HEK293 (cell line): ENCODE results near the gene ZC3H10.

Source experiments
- CTCF ChIA-PET: fragments of 350-600 bp; formaldehyde crosslinking; extraction: SDS; loops from one replicate; lab custom pipeline; 2021; ENCODE audit warnings: antibody characterized with exemption; lab: Yijun Ruan, JAX
- POLR2A ChIA-PET: fragments of 300-600 bp; formaldehyde crosslinking; extraction: SDS; loops from one replicate; lab custom pipeline; 2020; ENCODE audit warnings: antibody characterized with exemption, inconsistent platforms; lab: Yijun Ruan, JAX
- H3K27ac ChIP-seq: fragments of 200-500 bp; sonication (Bioruptor generic); 2 replicates; pipeline ENCODE4 v1.5.1; 2014; ENCODE audit warnings: low read depth, low read length, control low read depth, inconsistent platforms; ENCODE audit errors: extremely low read depth
- H3K36me3 ChIP-seq, 2 experiments: fragments of 200-500 bp in 1 of 2; sonication (Bioruptor generic) in 1 of 2; 1 replicate in 1 of 2; 2 replicates in 1 of 2; pipeline ENCODE4 v1.5.1; 2014 to 2017; ENCODE audit warnings: inconsistent platforms in 2 of 2, low read length in 2 of 2; ENCODE audit not compliant: control insufficient read depth in 2 of 2, insufficient read depth in 1 of 2
- H3K4me1 ChIP-seq: fragments of 200-500 bp; sonication (Bioruptor generic); 2 replicates; pipeline ENCODE4 v1.5.1; 2014; ENCODE audit warnings: mild to moderate bottlenecking, low read length, inconsistent platforms; ENCODE audit not compliant: control insufficient read depth, insufficient read depth
- H3K4me3 ChIP-seq: 2 replicates; pipeline ENCODE4 v1.5.1; 2011; ENCODE audit warnings: low read depth, mild to moderate bottlenecking, control low read depth, low read length, moderate library complexity
- H3K9me3 ChIP-seq: fragments of 200-500 bp; sonication (Bioruptor generic); 2 replicates; pipeline ENCODE4 v1.5.1; 2014; ENCODE audit warnings: low read depth, low read length, inconsistent platforms; ENCODE audit not compliant: control insufficient read depth, insufficient read depth
- GLI4 ChIP-seq: fragments of 450-650 bp; formaldehyde crosslinking; IDR thresholded peaks from 2 replicates; pipeline ENCODE4 v1.5.1; 2016; ENCODE audit warnings: missing biosample characterization, missing genetic modification characterization
- HIC1 ChIP-seq: fragments of 450-650 bp; formaldehyde crosslinking; IDR thresholded peaks from 2 replicates; pipeline ENCODE4 v1.5.1; 2016; ENCODE audit warnings: missing biosample characterization, missing genetic modification characterization
- IKZF3 ChIP-seq: fragments of 450-650 bp; IDR thresholded peaks from 2 replicates; pipeline ENCODE4 v1.5.0; 2018; ENCODE audit warnings: missing biosample characterization, mild to moderate bottlenecking, missing genetic modification characterization, moderate library complexity
- MYNN ChIP-seq: fragments of 450-650 bp; formaldehyde crosslinking; IDR thresholded peaks from 2 replicates; pipeline ENCODE4 v1.5.1; 2016; ENCODE audit warnings: missing biosample characterization, missing genetic modification characterization, borderline replicate concordance
- PRDM10 ChIP-seq: fragments of 450-650 bp; formaldehyde crosslinking; IDR thresholded peaks from 2 replicates; pipeline ENCODE4 v1.5.1; 2016; ENCODE audit warnings: missing biosample characterization, missing genetic modification characterization
- YY1 ChIP-seq: fragments of 450-650 bp; formaldehyde crosslinking; IDR thresholded peaks from 2 replicates; pipeline ENCODE4 v1.5.1; 2018; ENCODE audit warnings: missing biosample characterization, missing genetic modification characterization
- ZFP41 ChIP-seq: fragments of 450-650 bp; formaldehyde crosslinking; IDR thresholded peaks from 2 replicates; pipeline ENCODE4 v1.5.1; 2016; ENCODE audit warnings: missing biosample characterization, missing genetic modification characterization, borderline replicate concordance
- ZIC2 ChIP-seq: fragments of 450-650 bp; formaldehyde crosslinking; IDR thresholded peaks from 2 replicates; pipeline ENCODE4 v1.5.1; 2016; ENCODE audit warnings: missing biosample characterization, missing genetic modification characterization
- ZNF18 ChIP-seq: fragments of 450-650 bp; formaldehyde crosslinking; IDR thresholded peaks from 2 replicates; pipeline ENCODE4 v1.5.1; 2016; ENCODE audit warnings: missing biosample characterization, missing genetic modification characterization
- ZNF202 ChIP-seq: fragments of 450-650 bp; formaldehyde crosslinking; IDR thresholded peaks from 2 replicates; pipeline ENCODE4 v1.5.1; 2016; ENCODE audit warnings: missing biosample characterization, missing genetic modification characterization, borderline replicate concordance
- ZNF211 ChIP-seq: fragments of 450-650 bp; formaldehyde crosslinking; IDR thresholded peaks from 2 replicates; pipeline ENCODE4 v1.5.1; 2016; ENCODE audit warnings: low read depth, missing biosample characterization, missing genetic modification characterization
- ZNF248 ChIP-seq: fragments of 450-650 bp; formaldehyde crosslinking; IDR thresholded peaks from 2 replicates; pipeline ENCODE4 v1.5.1; 2017; ENCODE audit warnings: missing biosample characterization, missing genetic modification characterization
- ZNF274 ChIP-seq, 2 experiments: fragments of 200-500 bp in 1 of 2; fragments of 450-650 bp in 1 of 2; sonication (Bioruptor generic) in 1 of 2; formaldehyde crosslinking in 1 of 2; IDR thresholded peaks; 2 replicates each; pipeline versions ENCODE4 v1.5.1 to v1.6.1; 2014 to 2016; ENCODE audit warnings: borderline replicate concordance in 1 of 2, inconsistent platforms in 1 of 2, low read length in 1 of 2, missing biosample characterization in 1 of 2, missing genetic modification characterization in 1 of 2
- ZNF324 ChIP-seq: fragments of 450-650 bp; formaldehyde crosslinking; IDR thresholded peaks from 2 replicates; pipeline ENCODE4 v1.5.1; 2016; ENCODE audit warnings: missing biosample characterization, missing genetic modification characterization
- ZNF341 ChIP-seq: fragments of 450-650 bp; formaldehyde crosslinking; IDR thresholded peaks from 2 replicates; pipeline ENCODE4; 2016; ENCODE audit warnings: low read depth, missing biosample characterization, missing genetic modification characterization
- ZNF354C ChIP-seq: fragments of 450-650 bp; formaldehyde crosslinking; IDR thresholded peaks from 2 replicates; pipeline ENCODE4 v1.5.1; 2016; ENCODE audit warnings: missing biosample characterization, missing genetic modification characterization, low read depth, borderline replicate concordance
- ZNF391 ChIP-seq: fragments of 450-650 bp; formaldehyde crosslinking; IDR thresholded peaks from 2 replicates; pipeline ENCODE4 v1.5.1; 2016; ENCODE audit warnings: low read depth, missing biosample characterization, missing genetic modification characterization, borderline replicate concordance
- ZNF501 ChIP-seq: fragments of 450-650 bp; formaldehyde crosslinking; IDR thresholded peaks from 2 replicates; pipeline ENCODE4 v1.5.1; 2016; ENCODE audit warnings: missing biosample characterization, missing genetic modification characterization
- ZNF514 ChIP-seq: fragments of 450-650 bp; formaldehyde crosslinking; IDR thresholded peaks from 2 replicates; pipeline ENCODE4 v1.5.1; 2016; ENCODE audit warnings: missing biosample characterization, missing genetic modification characterization
- ZNF600 ChIP-seq: fragments of 450-650 bp; formaldehyde crosslinking; IDR thresholded peaks from 2 replicates; pipeline ENCODE4 v1.5.1; 2016; ENCODE audit warnings: missing biosample characterization, missing genetic modification characterization
- ZNF610 ChIP-seq: fragments of 450-650 bp; formaldehyde crosslinking; IDR thresholded peaks from 2 replicates; pipeline ENCODE4 v1.5.1; 2016; ENCODE audit warnings: missing biosample characterization, missing genetic modification characterization, borderline replicate concordance
- ZNF623 ChIP-seq: fragments of 450-650 bp; formaldehyde crosslinking; IDR thresholded peaks from 2 replicates; pipeline ENCODE4 v1.5.1; 2016; ENCODE audit warnings: missing biosample characterization, missing genetic modification characterization
- ZSCAN16 ChIP-seq: fragments of 450-650 bp; formaldehyde crosslinking; IDR thresholded peaks from 2 replicates; pipeline ENCODE4 v1.5.1; 2016; ENCODE audit warnings: missing biosample characterization, missing genetic modification characterization

Gene ZC3H10

GRCh38 chr12:56162468-56163290, 44.6 kb downstream of the ZC3H10 start (continued):
- TF ChIP-seq PRDM10: 0 out of 2 replicates have a peak, but pooled peaks have one; percentile 33
- no peak for TF ChIP-seq ZNF610 (tag by site-specific recombination)
- TF ChIP-seq ZSCAN16 (tag by site-specific recombination): no peak
- no peak for TF ChIP-seq ZNF202
- no peak for TF ChIP-seq ZNF623 (tag by site-specific recombination)
- TF ChIP-seq ZNF274 (IDR thresholded peaks at IDR 0.05; ENCODE audit: low read length): no peak
- TF ChIP-seq ZNF274 (tag by site-specific recombination; IDR thresholded peaks at IDR 0.05; ENCODE audit: borderline replicate concordance): no peak
- TF ChIP-seq ZNF324 (tag by site-specific recombination): no peak

- ChIA-PET CTCF (interaction anchor here (0.7 to 2.9 kb wide), 5 partner anchors 11 to 44 kb away, joined by 3 to 16 read pairs (median 3); partner anchors contain the start of genes MYL6B and SMARCC2), POLR2A (interaction anchor here (0.6 to 3.7 kb wide), 6 partner anchors 9 to 1883 kb away, joined by 3 to 29 read pairs (median 14); partner anchors contain the start of genes ESYT1, HNRNPA1, SMARCC2 and ZC3H10)
- Histone ChIP-seq H3K9me3 (no peaks in the 10 kb centered on the region), H3K4me3 (no peak overlapping the region), H3K4me1 (peaks cover 3% of the 10 kb centered on the region; the same call in 1 of the 2 replicates), H3K27ac (no peak overlapping the region; the same call in 1 of the 2 replicates), H3K36me3 (peaks cover 44 to 91% of the 10 kb centered on the region in 2 experiments)
- no peak for TF ChIP-seq GLI4
- TF ChIP-seq ZNF341 (tag by site-specific recombination): 0 out of 2 replicates have a peak, but pooled peaks have one; percentile 2
- TF ChIP-seq ZIC2: peak; percentile 22; the same call in 1 of the 2 replicates
Measured at GRCh38 chr12:56163533-56164344, 45.7 kb downstream of the ZC3H10 start.

- H3K9me3 ChIP-seq: no peaks in the 10 kb centered on the region
- H3K27ac ChIP-seq: no peak overlapping the region
- no peak overlapping the region for H3K4me3 ChIP-seq
- ChIA-PET POLR2A (interaction anchor here (2.3 to 3.7 kb wide), 2 partner anchors 25 to 46 kb away, joined by 5 to 29 read pairs; partner anchors contain the start of genes SMARCC2 and ZC3H10), CTCF (no interaction called here)
- H3K4me1 ChIP-seq: peaks cover 3% of the 10 kb centered on the region; the same call in 1 of the 2 replicates
- peaks cover 49 to 93% of the 10 kb centered on the region in 2 experiments for H3K36me3 ChIP-seq
- TF ChIP-seq ZNF18 (tag by site-specific recombination) (no peak), YY1 (tag by site-specific recombination) (no peak), IKZF3 (no peak), ZNF501 (tag by site-specific recombination) (no peak), MYNN (tag by site-specific recombination) (no peak), ZNF211 (tag by site-specific recombination) (no peak), ZNF391 (no peak), ZNF354C (tag by site-specific recombination) (no peak), ZNF248 (tag by site-specific recombination) (no peak), ZFP41 (tag by site-specific recombination) (no peak), ZNF600 (tag by site-specific recombination) (0 out of 2 replicates have a peak, but pooled peaks have one; percentile 22), HIC1 (tag by site-specific recombination) (peak; percentile 95), ZNF514 (tag by site-specific recombination) (no peak)
Measured at GRCh38 chr12:56164345-56164729, 46.3 kb downstream of the ZC3H10 start.
